Neural cell (in vitro differentiated cells): ENCODE measurements around the gene CDH16. TPM values are rescaled to one million over a fixed set of nuclear protein-coding genes. Genes with fewer than 3 reads are reported as not detected.

Experiments
- H2AFZ ChIP-seq: fragments of 200-600, 300-800 bp; sonication (generic), shearing (Covaris generic); 2 replicates; pipeline ENCODE4 v1.6.0; 2014; ENCODE audit warnings: low read depth, mild to moderate bottlenecking, antibody characterized with exemption, low read length, moderate library complexity
- H3F3A ChIP-seq: fragments of 200-600 bp; shearing (Covaris generic); 2 replicates; pipeline ENCODE4 v1.6.1; 2016; ENCODE audit warnings: mild to moderate bottlenecking, moderate library complexity, mixed read lengths, antibody characterized with exemption, low read length; ENCODE audit not compliant: insufficient read depth, poor library complexity, severe bottlenecking
- H3K27ac ChIP-seq: fragments of 200-600, 300-800 bp; sonication (generic), shearing (Covaris generic); 2 replicates; pipeline ENCODE4 v1.5.1; 2014; ENCODE audit warnings: mild to moderate bottlenecking, low read length, moderate library complexity
- H3K27me3 ChIP-seq: fragments of 300-800, 200-600 bp; sonication (generic), shearing (Covaris generic); 2 replicates; pipeline ENCODE4 v1.6.0; 2014; ENCODE audit warnings: mild to moderate bottlenecking, low read depth, low read length, moderate library complexity; ENCODE audit not compliant: insufficient read depth
- H3K36me3 ChIP-seq: fragments of 300-800, 200-600 bp; sonication (generic), shearing (Covaris generic); 2 replicates; pipeline ENCODE4 v1.5.1; 2014; ENCODE audit warnings: mild to moderate bottlenecking, antibody characterized with exemption, low read length, moderate library complexity; ENCODE audit not compliant: insufficient read depth
- H3K4me2 ChIP-seq: fragments of 300-800, 200-600 bp; sonication (generic), shearing (Covaris generic); 2 replicates; pipeline ENCODE4 v1.6.0; 2014; ENCODE audit warnings: mild to moderate bottlenecking, low read length
- H3K4me3 ChIP-seq: fragments of 300-800, 200-600 bp; sonication (generic), shearing (Covaris generic); 2 replicates; pipeline ENCODE4 v1.5.1; 2014; ENCODE audit warnings: mild to moderate bottlenecking, low read length, moderate library complexity
- H3K79me2 ChIP-seq: fragments of 200-600 bp; shearing (Covaris generic); replicated peaks from 2 replicates; pipeline ENCODE4 v1.6.0; 2014; ENCODE audit warnings: mild to moderate bottlenecking, low read length, moderate library complexity; ENCODE audit not compliant: insufficient read depth
- H3K9ac ChIP-seq: fragments of 300-800, 200-600 bp; sonication (generic), shearing (Covaris generic); 2 replicates; pipeline ENCODE4 v1.6.1; 2016; ENCODE audit warnings: mild to moderate bottlenecking, low read length, mixed read lengths
- H3K9me2 ChIP-seq: fragments of 200-600 bp; shearing (Covaris generic); 2 replicates; pipeline ENCODE4 v1.6.1; 2016; ENCODE audit warnings: mild to moderate bottlenecking, low read length, mixed read lengths; ENCODE audit not compliant: insufficient read depth
- H3K9me3 ChIP-seq: fragments of 200-600, 300-800 bp; sonication (generic), shearing (Covaris generic); 2 replicates; pipeline ENCODE4 v1.6.1; 2016; ENCODE audit warnings: mild to moderate bottlenecking, mixed run types, low read length, moderate library complexity, mixed read lengths
- H4K20me1 ChIP-seq: fragments of 200-600 bp; shearing (Covaris generic); 2 replicates; pipeline ENCODE4 v1.6.1; 2016; ENCODE audit warnings: mild to moderate bottlenecking, mixed run types; ENCODE audit not compliant: insufficient read depth
- EP300 ChIP-seq: fragments of 450-650 bp; conservative IDR thresholded peaks from 2 replicates; pipeline ENCODE4 v1.6.1; 2014; ENCODE audit warnings: antibody characterized with exemption, mild to moderate bottlenecking, moderate library complexity; ENCODE audit not compliant: poor library complexity, severe bottlenecking
- EZH2 ChIP-seq: fragments of 200-600, 300-800 bp; shearing (Covaris generic), sonication (generic); IDR thresholded peaks from 2 replicates; pipeline ENCODE4 v1.6.1; 2014; ENCODE audit warnings: antibody characterized with exemption, low read length, borderline replicate concordance, mild to moderate bottlenecking; ENCODE audit not compliant: insufficient read depth, poor library complexity, severe bottlenecking
- MXI1 ChIP-seq: fragments of 450-650 bp; conservative IDR thresholded peaks from 2 replicates; pipeline ENCODE4 v1.6.1; 2014; ENCODE audit warnings: antibody characterized with exemption, mild to moderate bottlenecking; ENCODE audit not compliant: poor library complexity, severe bottlenecking
- POLR2AphosphoS5 ChIP-seq: IDR thresholded peaks from 2 replicates; pipeline ENCODE4 v1.6.1; 2012
- RAD21 ChIP-seq: fragments of 450-650 bp; conservative IDR thresholded peaks from 2 replicates; pipeline ENCODE4 v1.6.1; 2014; ENCODE audit warnings: antibody characterized with exemption, mild to moderate bottlenecking, moderate library complexity
- SMC3 ChIP-seq: fragments of 450-650 bp; conservative IDR thresholded peaks from 2 replicates; pipeline ENCODE4 v1.6.1; 2014; ENCODE audit warnings: antibody characterized with exemption, mild to moderate bottlenecking, moderate library complexity; ENCODE audit not compliant: poor library complexity
- TAF1 ChIP-seq: IDR thresholded peaks from 2 replicates; pipeline ENCODE4 v1.6.1; 2012; ENCODE audit warnings: low read depth
- polyA plus RNA-seq: library from polyadenylated mRNA; depleted of rRNA; stranded (reverse); fragments of >200 nt; gene quantifications from 2 replicates; pipeline ENCODE4 v1.2.3, GENCODE V29; 2014
- TF ChIP-seq, protein P1 (sequence below): IDR thresholded peaks from 2 replicates; pipeline ENCODE4 v1.6.1; 2012; ENCODE audit warnings: borderline replicate concordance
- TF ChIP-seq, protein P2 (sequence below): fragments of 450-650 bp; IDR thresholded peaks from 2 replicates; pipeline ENCODE4 v1.5.1; 2014; ENCODE audit warnings: antibody characterized with exemption, mild to moderate bottlenecking, moderate library complexity; ENCODE audit not compliant: poor library complexity, severe bottlenecking

The CDH16 gene
- polyA plus RNA-seq, 1 donor from 2014 or later = not detected

DNA sequence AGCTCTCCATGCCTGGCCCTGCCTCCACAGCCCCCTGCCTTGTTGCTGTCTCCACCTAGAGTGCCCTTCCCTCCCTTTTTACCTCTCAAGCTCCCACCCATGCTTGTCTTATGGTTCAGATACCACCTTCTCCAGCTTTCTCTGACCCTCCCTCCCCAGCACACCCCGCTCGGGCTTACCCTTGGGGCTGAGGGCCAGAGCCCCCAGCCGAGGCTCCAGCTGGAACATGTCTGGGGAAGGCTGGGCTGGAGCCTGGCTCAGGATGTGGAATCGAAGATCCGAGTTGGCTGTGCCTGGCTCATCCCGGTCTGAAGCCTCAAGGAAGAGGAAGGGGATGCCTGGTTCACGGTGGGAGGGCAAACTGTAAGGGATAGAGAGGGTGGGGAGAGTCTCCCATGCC lies 3.6 kb downstream of the CDH16 start:
- no peaks in the 10 kb centered on the region for H4K20me1 ChIP-seq
- H3K27me3 ChIP-seq = no peaks in the 10 kb centered on the region
- no peak overlapping the region for H2AFZ ChIP-seq
- H3K4me2 ChIP-seq = no peak overlapping the region
- no peaks in the 10 kb centered on the region for H3K79me2 ChIP-seq
- no peak overlapping the region for H3K9ac ChIP-seq
- H3K36me3 ChIP-seq = no peaks in the 10 kb centered on the region
- no peak overlapping the region for H3K27ac ChIP-seq
- H3K4me3 ChIP-seq = no peak overlapping the region
- H3F3A ChIP-seq = no peaks in the 10 kb centered on the region
- no peaks in the 10 kb centered on the region for H3K9me3 ChIP-seq
- H3K9me2 ChIP-seq = no peaks in the 10 kb centered on the region
- TF ChIP-seq, protein P1, sequence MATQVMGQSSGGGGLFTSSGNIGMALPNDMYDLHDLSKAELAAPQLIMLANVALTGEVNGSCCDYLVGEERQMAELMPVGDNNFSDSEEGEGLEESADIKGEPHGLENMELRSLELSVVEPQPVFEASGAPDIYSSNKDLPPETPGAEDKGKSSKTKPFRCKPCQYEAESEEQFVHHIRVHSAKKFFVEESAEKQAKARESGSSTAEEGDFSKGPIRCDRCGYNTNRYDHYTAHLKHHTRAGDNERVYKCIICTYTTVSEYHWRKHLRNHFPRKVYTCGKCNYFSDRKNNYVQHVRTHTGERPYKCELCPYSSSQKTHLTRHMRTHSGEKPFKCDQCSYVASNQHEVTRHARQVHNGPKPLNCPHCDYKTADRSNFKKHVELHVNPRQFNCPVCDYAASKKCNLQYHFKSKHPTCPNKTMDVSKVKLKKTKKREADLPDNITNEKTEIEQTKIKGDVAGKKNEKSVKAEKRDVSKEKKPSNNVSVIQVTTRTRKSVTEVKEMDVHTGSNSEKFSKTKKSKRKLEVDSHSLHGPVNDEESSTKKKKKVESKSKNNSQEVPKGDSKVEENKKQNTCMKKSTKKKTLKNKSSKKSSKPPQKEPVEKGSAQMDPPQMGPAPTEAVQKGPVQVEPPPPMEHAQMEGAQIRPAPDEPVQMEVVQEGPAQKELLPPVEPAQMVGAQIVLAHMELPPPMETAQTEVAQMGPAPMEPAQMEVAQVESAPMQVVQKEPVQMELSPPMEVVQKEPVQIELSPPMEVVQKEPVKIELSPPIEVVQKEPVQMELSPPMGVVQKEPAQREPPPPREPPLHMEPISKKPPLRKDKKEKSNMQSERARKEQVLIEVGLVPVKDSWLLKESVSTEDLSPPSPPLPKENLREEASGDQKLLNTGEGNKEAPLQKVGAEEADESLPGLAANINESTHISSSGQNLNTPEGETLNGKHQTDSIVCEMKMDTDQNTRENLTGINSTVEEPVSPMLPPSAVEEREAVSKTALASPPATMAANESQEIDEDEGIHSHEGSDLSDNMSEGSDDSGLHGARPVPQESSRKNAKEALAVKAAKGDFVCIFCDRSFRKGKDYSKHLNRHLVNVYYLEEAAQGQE = no peak
- TF ChIP-seq EP300 (no peak), MXI1 (no peak), SMC3 (no peak), RAD21 (no peak), TAF1 (no peak), EZH2 (no peak), POLR2AphosphoS5 (no peak)
- TF ChIP-seq, protein P2, sequence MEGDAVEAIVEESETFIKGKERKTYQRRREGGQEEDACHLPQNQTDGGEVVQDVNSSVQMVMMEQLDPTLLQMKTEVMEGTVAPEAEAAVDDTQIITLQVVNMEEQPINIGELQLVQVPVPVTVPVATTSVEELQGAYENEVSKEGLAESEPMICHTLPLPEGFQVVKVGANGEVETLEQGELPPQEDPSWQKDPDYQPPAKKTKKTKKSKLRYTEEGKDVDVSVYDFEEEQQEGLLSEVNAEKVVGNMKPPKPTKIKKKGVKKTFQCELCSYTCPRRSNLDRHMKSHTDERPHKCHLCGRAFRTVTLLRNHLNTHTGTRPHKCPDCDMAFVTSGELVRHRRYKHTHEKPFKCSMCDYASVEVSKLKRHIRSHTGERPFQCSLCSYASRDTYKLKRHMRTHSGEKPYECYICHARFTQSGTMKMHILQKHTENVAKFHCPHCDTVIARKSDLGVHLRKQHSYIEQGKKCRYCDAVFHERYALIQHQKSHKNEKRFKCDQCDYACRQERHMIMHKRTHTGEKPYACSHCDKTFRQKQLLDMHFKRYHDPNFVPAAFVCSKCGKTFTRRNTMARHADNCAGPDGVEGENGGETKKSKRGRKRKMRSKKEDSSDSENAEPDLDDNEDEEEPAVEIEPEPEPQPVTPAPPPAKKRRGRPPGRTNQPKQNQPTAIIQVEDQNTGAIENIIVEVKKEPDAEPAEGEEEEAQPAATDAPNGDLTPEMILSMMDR = no peak

DNA sequence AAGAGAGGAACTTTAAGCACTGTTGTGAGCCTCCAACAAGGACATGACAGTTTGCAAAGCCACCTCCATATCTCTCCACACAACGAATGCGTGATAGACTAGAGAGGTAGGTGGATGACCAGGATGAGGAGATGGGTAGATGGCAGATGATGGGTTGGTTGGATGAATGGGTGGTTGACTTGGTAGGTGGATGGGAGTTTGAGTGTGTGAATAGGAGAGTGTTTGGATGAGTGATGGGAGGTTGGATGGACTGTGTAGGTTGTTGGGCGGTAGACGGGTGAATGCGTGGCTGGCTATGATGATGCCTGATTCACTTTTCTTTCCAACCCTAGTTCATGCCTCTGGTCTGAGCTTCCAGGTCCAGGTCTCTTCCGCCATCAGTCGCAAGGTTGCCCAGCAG lies 4.1 kb downstream of the CDH16 start:
- Histone ChIP-seq H3K27me3 (no peaks in the 10 kb centered on the region), H3K9me3 (no peaks in the 10 kb centered on the region), H4K20me1 (no peaks in the 10 kb centered on the region), H3K79me2 (no peaks in the 10 kb centered on the region), H3K4me2 (no peak overlapping the region), H2AFZ (no peak overlapping the region), H3F3A (no peaks in the 10 kb centered on the region), H3K27ac (no peak overlapping the region), H3K9me2 (no peaks in the 10 kb centered on the region), H3K36me3 (no peaks in the 10 kb centered on the region), H3K4me3 (no peak overlapping the region), H3K9ac (no peak overlapping the region)
- no peak for TF ChIP-seq EZH2
- TF ChIP-seq, protein P1 = no peak
- no peak for TF ChIP-seq MXI1
- no peak for TF ChIP-seq TAF1
- TF ChIP-seq RAD21 = no peak
- TF ChIP-seq EP300 = no peak
- TF ChIP-seq POLR2AphosphoS5 = no peak
- TF ChIP-seq, protein P2 = no peak
- TF ChIP-seq SMC3 = no peak
